Measurements from ENCODE around the gene VENTX. TPM values are rescaled to one million over a fixed set of nuclear protein-coding genes. Genes with fewer than 3 reads are reported as not detected.
"Not testable (repeated sequence)": the region's sequence is repeated elsewhere in the genome, so short reads cannot be mapped to it uniquely, and the experiment has no call there.

VENTX gene
- total and polyA plus RNA-seq, 2 experiments from 2014 or later, result not detected

GRCh38 chr10:133261726-133262325 lies 24.2 kb downstream of the VENTX start:
- no peaks in the 10 kb centered on the region for H3K9me2 ChIP-seq (ENCODE audit: insufficient read depth)
- no peak for TF ChIP-seq EZH2 (IDR thresholded peaks at IDR 0.05; ENCODE audit: insufficient read depth, poor library complexity, severe bottlenecking)
- TF ChIP-seq EZH2phosphoT487 (IDR thresholded peaks at IDR 0.05; ENCODE audit: insufficient read depth, low read depth), result no peak
- 0 to 3% methylated on average over 14 to 72 of the region's 79 CpGs for WGBS, 2 experiments (ENCODE audit: low coverage in 1 of 2, low lambda C conversion rate in 2 of 2, missing lambda C conversion rate in 2 of 2)
- no peaks in the 10 kb centered on the region for H3K79me2 ChIP-seq (ENCODE audit: insufficient read depth)
- H3F3A ChIP-seq (ENCODE audit: insufficient read depth), result peaks cover 9% of the 10 kb centered on the region
- no peaks in the 10 kb centered on the region for H3K36me3 ChIP-seq (ENCODE audit: low read depth)
- H3K4me2 ChIP-seq (ENCODE audit: unreplicated experiment), result peak overlapping the region; percentile 82
- in situ Hi-C loops (cut with MboI), result no loop called here
- H3K27me3 ChIP-seq (replicated peaks; ENCODE audit: insufficient read depth), result no peaks in the 10 kb centered on the region
- H3K4me1 ChIP-seq (ENCODE audit: insufficient read depth), result peaks cover 16% of the 10 kb centered on the region
- peak overlapping the region; percentile 77 for H3K9ac ChIP-seq
- H3K27ac ChIP-seq, result 0 out of 2 replicates have a peak overlapping the region, but pooled peaks have one; percentile 1
- peak overlapping the region; percentile 68 for H3K4me3 ChIP-seq
- H4K20me1 ChIP-seq (ENCODE audit: insufficient read depth), result no peaks in the 10 kb centered on the region
- H2AFZ ChIP-seq, result peak overlapping the region; percentile 60
- DNase-seq, result peak; percentile 80
- no peaks in the 10 kb centered on the region for H3K9me3 ChIP-seq (ENCODE audit: low read depth)

GRCh38 chr10:133262696-133263095 lies 25.0 kb downstream of the VENTX start:
- H3K9me2 ChIP-seq (ENCODE audit: insufficient read depth), result no peaks in the 10 kb centered on the region
- H3K4me2 ChIP-seq (ENCODE audit: unreplicated experiment), result no peak overlapping the region
- H3K9ac ChIP-seq, result no peak overlapping the region
- H4K20me1 ChIP-seq (ENCODE audit: insufficient read depth), result no peaks in the 10 kb centered on the region
- H3K27ac ChIP-seq, result no peak overlapping the region
- no peaks in the 10 kb centered on the region for H3K9me3 ChIP-seq (ENCODE audit: low read depth)
- H3F3A ChIP-seq (ENCODE audit: insufficient read depth), result peaks cover 9% of the 10 kb centered on the region
- in situ Hi-C loops (cut with MboI), result no loop called here
- H3K36me3 ChIP-seq (ENCODE audit: low read depth), result no peaks in the 10 kb centered on the region
- TF ChIP-seq EZH2phosphoT487 (IDR thresholded peaks at IDR 0.05; ENCODE audit: insufficient read depth, low read depth) (no peak), EZH2 (IDR thresholded peaks at IDR 0.05; ENCODE audit: insufficient read depth, poor library complexity, severe bottlenecking) (no peak)
- no peaks in the 10 kb centered on the region for H3K79me2 ChIP-seq (ENCODE audit: insufficient read depth)
- H3K27me3 ChIP-seq (replicated peaks; ENCODE audit: insufficient read depth), result no peaks in the 10 kb centered on the region
- 88 to 92% methylated on average over 14 of the region's 14 CpGs for WGBS, 2 experiments (ENCODE audit: low coverage in 1 of 2, low lambda C conversion rate in 2 of 2, missing lambda C conversion rate in 2 of 2)
- no peak for DNase-seq
- no peak overlapping the region for H2AFZ ChIP-seq
- H3K4me3 ChIP-seq, result no peak overlapping the region
- peaks cover 16% of the 10 kb centered on the region for H3K4me1 ChIP-seq (ENCODE audit: insufficient read depth)

GRCh38 chr10:133263674-133264073 lies 26.0 kb downstream of the VENTX start:
- Histone ChIP-seq H3K79me2 (ENCODE audit: insufficient read depth) (no peaks in the 10 kb centered on the region), H3K4me3 (no peak overlapping the region), H3K27me3 (replicated peaks; ENCODE audit: insufficient read depth) (no peaks in the 10 kb centered on the region), H3K9me2 (ENCODE audit: insufficient read depth) (no peaks in the 10 kb centered on the region), H4K20me1 (ENCODE audit: insufficient read depth) (no peaks in the 10 kb centered on the region), H3K4me1 (ENCODE audit: insufficient read depth) (peaks cover 13% of the 10 kb centered on the region), H3F3A (ENCODE audit: insufficient read depth) (peaks cover 9% of the 10 kb centered on the region), H3K9ac (no peak overlapping the region), H3K4me2 (ENCODE audit: unreplicated experiment) (no peak overlapping the region), H3K27ac (no peak overlapping the region), H3K36me3 (ENCODE audit: low read depth) (no peaks in the 10 kb centered on the region), H2AFZ (no peak overlapping the region), H3K9me3 (ENCODE audit: low read depth) (no peaks in the 10 kb centered on the region)
- 63 to 77% methylated on average over 9 to 10 of the region's 10 CpGs for WGBS, 2 experiments (ENCODE audit: low coverage in 1 of 2, low lambda C conversion rate in 2 of 2, missing lambda C conversion rate in 2 of 2)
- in situ Hi-C loops (cut with MboI), result no loop called here
- DNase-seq, result no peak
- TF ChIP-seq EZH2phosphoT487 (IDR thresholded peaks at IDR 0.05; ENCODE audit: insufficient read depth, low read depth), result no peak
- no peak for TF ChIP-seq EZH2 (IDR thresholded peaks at IDR 0.05; ENCODE audit: insufficient read depth, poor library complexity, severe bottlenecking)

GRCh38 chr10:133264461-133264860 lies 26.8 kb downstream of the VENTX start:
- Histone ChIP-seq H3K9me3 (ENCODE audit: low read depth) (no peaks in the 10 kb centered on the region), H3K4me1 (ENCODE audit: insufficient read depth) (peaks cover 8% of the 10 kb centered on the region), H2AFZ (no peak overlapping the region), H3K4me2 (ENCODE audit: unreplicated experiment) (no peak overlapping the region), H3K27ac (no peak overlapping the region), H3K27me3 (replicated peaks; ENCODE audit: insufficient read depth) (no peaks in the 10 kb centered on the region), H3K36me3 (ENCODE audit: low read depth) (no peaks in the 10 kb centered on the region), H3K79me2 (ENCODE audit: insufficient read depth) (no peaks in the 10 kb centered on the region), H3K9me2 (ENCODE audit: insufficient read depth) (no peaks in the 10 kb centered on the region), H3K4me3 (no peak overlapping the region), H3K9ac (no peak overlapping the region), H3F3A (ENCODE audit: insufficient read depth) (peaks cover 9% of the 10 kb centered on the region), H4K20me1 (ENCODE audit: insufficient read depth) (no peaks in the 10 kb centered on the region)
- DNase-seq, result no peak
- in situ Hi-C loops (cut with MboI), result no loop called here
- 67 to 75% methylated on average over 9 of the region's 9 CpGs for WGBS, 2 experiments (ENCODE audit: low coverage in 1 of 2, low lambda C conversion rate in 2 of 2, missing lambda C conversion rate in 2 of 2)
- TF ChIP-seq EZH2phosphoT487 (IDR thresholded peaks at IDR 0.05; ENCODE audit: insufficient read depth, low read depth) (no peak), EZH2 (IDR thresholded peaks at IDR 0.05; ENCODE audit: insufficient read depth, poor library complexity, severe bottlenecking) (no peak)

- H3K9me2 ChIP-seq (ENCODE audit: insufficient read depth); H2AFZ ChIP-seq; DNase-seq; H4K20me1 ChIP-seq (ENCODE audit: insufficient read depth); H3K27me3 ChIP-seq (replicated peaks; ENCODE audit: insufficient read depth); H3K27ac ChIP-seq; H3K9me3 ChIP-seq (ENCODE audit: low read depth); H3K36me3 ChIP-seq (ENCODE audit: low read depth); H3F3A ChIP-seq (ENCODE audit: insufficient read depth); H3K4me2 ChIP-seq (ENCODE audit: unreplicated experiment); H3K9ac ChIP-seq; H3K4me1 ChIP-seq (ENCODE audit: insufficient read depth); in situ Hi-C loops (cut with MboI); H3K79me2 ChIP-seq (ENCODE audit: insufficient read depth); H3K4me3 ChIP-seq: not testable (repeated sequence)
- 77 to 96% methylated on average over 3 to 10 of the region's 10 CpGs for WGBS, 2 experiments (ENCODE audit: low coverage in 1 of 2, low lambda C conversion rate in 2 of 2, missing lambda C conversion rate in 2 of 2)
These were observed 27.4 kb downstream of the VENTX start for GRCh38 chr10:133265052-133265451.

All from GM23248 (cell line).